ENCODE results near the gene ZC2HC1B.

ZC2HC1B gene

DNA sequence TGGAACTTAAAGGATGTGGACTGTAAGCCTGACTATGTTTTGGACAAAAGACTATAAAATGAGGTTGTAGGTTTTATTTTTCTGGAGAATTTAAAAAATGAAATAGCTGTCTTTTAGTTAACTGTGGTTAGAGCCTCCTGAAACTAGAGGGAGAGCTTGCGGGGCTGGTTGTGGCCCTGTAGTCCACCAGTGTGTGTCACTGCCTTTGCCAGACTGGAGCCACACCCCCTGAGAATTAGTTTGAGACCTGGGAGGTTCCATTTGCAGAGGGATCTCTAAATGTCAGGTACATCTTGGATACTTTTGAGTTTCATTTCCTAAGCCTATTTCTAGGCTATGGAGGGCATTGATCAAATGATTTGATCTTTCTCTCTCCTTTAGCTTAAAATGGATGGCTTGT, 20.8 kb downstream of the ZC2HC1B start:
- no peak for DNase-seq
- TF ChIP-seq, protein P1, sequence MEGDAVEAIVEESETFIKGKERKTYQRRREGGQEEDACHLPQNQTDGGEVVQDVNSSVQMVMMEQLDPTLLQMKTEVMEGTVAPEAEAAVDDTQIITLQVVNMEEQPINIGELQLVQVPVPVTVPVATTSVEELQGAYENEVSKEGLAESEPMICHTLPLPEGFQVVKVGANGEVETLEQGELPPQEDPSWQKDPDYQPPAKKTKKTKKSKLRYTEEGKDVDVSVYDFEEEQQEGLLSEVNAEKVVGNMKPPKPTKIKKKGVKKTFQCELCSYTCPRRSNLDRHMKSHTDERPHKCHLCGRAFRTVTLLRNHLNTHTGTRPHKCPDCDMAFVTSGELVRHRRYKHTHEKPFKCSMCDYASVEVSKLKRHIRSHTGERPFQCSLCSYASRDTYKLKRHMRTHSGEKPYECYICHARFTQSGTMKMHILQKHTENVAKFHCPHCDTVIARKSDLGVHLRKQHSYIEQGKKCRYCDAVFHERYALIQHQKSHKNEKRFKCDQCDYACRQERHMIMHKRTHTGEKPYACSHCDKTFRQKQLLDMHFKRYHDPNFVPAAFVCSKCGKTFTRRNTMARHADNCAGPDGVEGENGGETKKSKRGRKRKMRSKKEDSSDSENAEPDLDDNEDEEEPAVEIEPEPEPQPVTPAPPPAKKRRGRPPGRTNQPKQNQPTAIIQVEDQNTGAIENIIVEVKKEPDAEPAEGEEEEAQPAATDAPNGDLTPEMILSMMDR (IDR thresholded peaks at IDR 0.05; ENCODE audit: low read depth, low read length) = no peak
- Histone ChIP-seq H3K4me3 (ENCODE audit: low read depth, low read length) (no peak overlapping the region), H3K36me3 (no peaks in the 10 kb centered on the region), H3K9me3 (ENCODE audit: severe bottlenecking) (no peaks in the 10 kb centered on the region), H3K27ac (no peak overlapping the region), H3K27me3 (ENCODE audit: insufficient read depth, low read depth, severe bottlenecking) (no peaks in the 10 kb centered on the region)

DNA sequence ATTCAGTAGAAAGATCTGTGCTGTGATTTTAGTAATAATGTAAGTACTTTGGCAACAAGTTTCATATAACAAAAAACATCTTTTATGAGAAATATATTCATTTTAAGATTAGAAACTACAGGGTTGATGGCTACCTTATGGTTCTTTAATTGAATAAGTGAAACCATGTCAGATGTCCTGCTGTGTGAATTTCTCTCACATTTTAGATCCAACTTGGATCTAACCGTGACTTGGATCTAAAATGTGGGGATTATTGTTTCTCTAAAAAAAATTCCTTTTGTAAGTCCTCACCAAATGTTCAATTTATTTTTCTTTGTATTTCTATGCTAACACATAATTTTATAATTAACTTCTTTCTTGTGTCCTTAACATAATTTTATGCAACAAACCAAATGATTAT, 30.4 kb downstream of the ZC2HC1B start:
- Histone ChIP-seq H3K9me3 (ENCODE audit: severe bottlenecking) (no peaks in the 10 kb centered on the region), H3K4me3 (ENCODE audit: low read depth, low read length) (no peak overlapping the region), H3K27ac (no peak overlapping the region), H3K27me3 (ENCODE audit: insufficient read depth, low read depth, severe bottlenecking) (no peaks in the 10 kb centered on the region), H3K36me3 (no peaks in the 10 kb centered on the region)
- DNase-seq = no peak
- TF ChIP-seq, protein P1 (IDR thresholded peaks at IDR 0.05; ENCODE audit: low read depth, low read length) = no peak

GRCh38 chr6:143896126-143896860, 32.0 kb downstream of the ZC2HC1B start:
- Histone ChIP-seq H3K27ac (no peak overlapping the region), H3K9me3 (ENCODE audit: severe bottlenecking) (no peaks in the 10 kb centered on the region), H3K27me3 (ENCODE audit: insufficient read depth, low read depth, severe bottlenecking) (no peaks in the 10 kb centered on the region), H3K36me3 (no peaks in the 10 kb centered on the region), H3K4me3 (ENCODE audit: low read depth, low read length) (no peak overlapping the region)
- TF ChIP-seq, protein P1 (IDR thresholded peaks at IDR 0.05; ENCODE audit: low read depth, low read length) = no peak
- no peak for DNase-seq

- no peak overlapping the region for H3K27ac ChIP-seq
- no peak for DNase-seq
Observed at GRCh38 chr6:143900358-143900757, 36.1 kb downstream of the ZC2HC1B start.

GRCh38 chr6:143901885-143902750, 37.8 kb downstream of the ZC2HC1B start:
- Histone ChIP-seq H3K4me3 (ENCODE audit: low read depth, low read length) (no peak overlapping the region), H3K27me3 (ENCODE audit: insufficient read depth, low read depth, severe bottlenecking) (no peaks in the 10 kb centered on the region), H3K27ac (no peak overlapping the region), H3K9me3 (ENCODE audit: severe bottlenecking) (no peaks in the 10 kb centered on the region), H3K36me3 (no peaks in the 10 kb centered on the region)
- no peak for DNase-seq
- TF ChIP-seq, protein P1 (IDR thresholded peaks at IDR 0.05; ENCODE audit: low read depth, low read length) = no peak

More at GRCh38 chr6:143900358-143900757, 36.1 kb downstream of the ZC2HC1B start:
- no peak overlapping the region for H3K4me3 ChIP-seq (ENCODE audit: low read depth, low read length)
- no peaks in the 10 kb centered on the region for H3K9me3 ChIP-seq (ENCODE audit: severe bottlenecking)
- TF ChIP-seq, protein P1 (IDR thresholded peaks at IDR 0.05; ENCODE audit: low read depth, low read length) = no peak
- H3K27me3 ChIP-seq (ENCODE audit: insufficient read depth, low read depth, severe bottlenecking) = no peaks in the 10 kb centered on the region
- H3K36me3 ChIP-seq = no peaks in the 10 kb centered on the region
